OCI-LY3 (cell line): ENCODE results near the gene RGS8.

ENCODE experiments used
- EZH2phosphoT487 ChIP-seq: fragments of 200-600 bp; shearing (Covaris generic); IDR thresholded peaks from 2 replicates; pipeline ENCODE4 v1.6.1; 2018; ENCODE audit warnings: antibody characterized with exemption, mixed run types, low read depth
- TF ChIP-seq, protein P1 (sequence below): fragments of 200-600, 300-600 bp; sonication (generic); IDR thresholded peaks from 2 replicates; pipeline ENCODE4 v1.5.1; 2014; ENCODE audit warnings: antibody characterized with exemption, low read length, low read depth

DNA sequence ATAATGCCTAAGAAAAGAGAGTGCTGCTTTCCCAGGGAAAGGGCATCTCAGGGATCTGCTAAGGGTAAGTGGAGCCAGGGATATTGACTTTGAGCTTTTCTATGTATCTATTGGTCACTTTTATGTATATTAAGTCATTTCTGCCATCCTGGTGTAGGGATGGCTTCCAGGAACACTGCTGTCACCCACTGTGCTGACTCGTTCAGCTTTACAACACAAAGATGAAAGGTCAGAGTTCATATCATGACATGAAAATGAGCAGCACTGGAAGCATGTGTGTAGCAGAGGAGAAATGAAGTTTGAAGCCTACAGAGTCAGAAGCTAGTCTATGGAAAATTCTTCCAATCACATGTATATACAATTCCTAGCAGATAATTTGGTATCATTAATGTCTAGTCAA is 37.1 kb upstream of the RGS8 start:
- TF ChIP-seq, protein P1, sequence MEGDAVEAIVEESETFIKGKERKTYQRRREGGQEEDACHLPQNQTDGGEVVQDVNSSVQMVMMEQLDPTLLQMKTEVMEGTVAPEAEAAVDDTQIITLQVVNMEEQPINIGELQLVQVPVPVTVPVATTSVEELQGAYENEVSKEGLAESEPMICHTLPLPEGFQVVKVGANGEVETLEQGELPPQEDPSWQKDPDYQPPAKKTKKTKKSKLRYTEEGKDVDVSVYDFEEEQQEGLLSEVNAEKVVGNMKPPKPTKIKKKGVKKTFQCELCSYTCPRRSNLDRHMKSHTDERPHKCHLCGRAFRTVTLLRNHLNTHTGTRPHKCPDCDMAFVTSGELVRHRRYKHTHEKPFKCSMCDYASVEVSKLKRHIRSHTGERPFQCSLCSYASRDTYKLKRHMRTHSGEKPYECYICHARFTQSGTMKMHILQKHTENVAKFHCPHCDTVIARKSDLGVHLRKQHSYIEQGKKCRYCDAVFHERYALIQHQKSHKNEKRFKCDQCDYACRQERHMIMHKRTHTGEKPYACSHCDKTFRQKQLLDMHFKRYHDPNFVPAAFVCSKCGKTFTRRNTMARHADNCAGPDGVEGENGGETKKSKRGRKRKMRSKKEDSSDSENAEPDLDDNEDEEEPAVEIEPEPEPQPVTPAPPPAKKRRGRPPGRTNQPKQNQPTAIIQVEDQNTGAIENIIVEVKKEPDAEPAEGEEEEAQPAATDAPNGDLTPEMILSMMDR = no peak
- no peak for TF ChIP-seq EZH2phosphoT487
